Mucosa of descending colon (tissue), 3 donors: ENCODE data around the gene SEC14L1. TPM values are rescaled to one million over a fixed set of nuclear protein-coding genes. Genes with fewer than 3 reads are reported as not detected.
"Not testable (repeated sequence)": the region's sequence is repeated elsewhere in the genome, so short reads cannot be mapped to it uniquely, and the experiment has no call there.

Source experiments
- ATAC-seq: fragments of 200-7000 bp; cut with Tn5 transposase; one replicate; pipeline ENCODE4 v1.9.1; 2020; ENCODE audit warnings: mild to moderate bottlenecking, moderate library complexity
- DNase-seq, 3 donors: peaks; one replicate each; pipeline ENCODE4 v3.0.0-alpha.2; 2020
- H3K36me3 ChIP-seq: fragments of 200-600 bp; one replicate; pipeline ENCODE4 v1.8.0; 2021; ENCODE audit warnings: low read depth, mild to moderate bottlenecking
- H3K4me1 ChIP-seq: fragments of 200-600 bp; one replicate; pipeline ENCODE4 v1.8.0; 2021; ENCODE audit warnings: low read depth, mild to moderate bottlenecking
- H3K4me3 ChIP-seq: fragments of 200-600 bp; one replicate; pipeline ENCODE4 v1.8.0; 2021; ENCODE audit warnings: mild to moderate bottlenecking
- H3K9me3 ChIP-seq: fragments of 200-600 bp; one replicate; pipeline ENCODE4 v1.8.0; 2021; ENCODE audit warnings: mild to moderate bottlenecking
- intact Hi-C, 2 donors: fragments of 100-400 bp; cut with DNase I in 1 of 2; cut with micrococcal nuclease in 1 of 2; formaldehyde crosslinking; loops; one replicate each; pipeline versions ENCODE4 v1.11.0 to v1.11.1; 2022; cut with DNase I, micrococcal nuclease
- total RNA-seq, 3 donors: library from RNA; stranded (reverse); fragmentation: NEBNext Ultra II Directional in 2 of 3; extraction: Animal tissue kit (Norgen Biotek cat#: 25700) in 2 of 3; gene quantifications; one replicate each; pipeline versions ENCODE4 v1.2.1 to v1.2.4, GENCODE V29; 2021 to 2023
- TF ChIP-seq, protein P1 (sequence below): fragments of 200-600 bp; IDR thresholded peaks from one replicate; pipeline ENCODE4 v1.8.0; 2022; ENCODE audit warnings: antibody characterized with exemption, mild to moderate bottlenecking
- donor health status: DM: no; HTN: no; CAD: no; lungs with moderate emphysema.
- donor health status: DM: no; HTN: no; CAD: no.
- donor health status: DM: no; HTN: yes; CAD: no.

The SEC14L1 gene
- total RNA-seq, 3 donors from 2014 or later, result 24.5 to 44.6 (median 44.0) TPM

DNA sequence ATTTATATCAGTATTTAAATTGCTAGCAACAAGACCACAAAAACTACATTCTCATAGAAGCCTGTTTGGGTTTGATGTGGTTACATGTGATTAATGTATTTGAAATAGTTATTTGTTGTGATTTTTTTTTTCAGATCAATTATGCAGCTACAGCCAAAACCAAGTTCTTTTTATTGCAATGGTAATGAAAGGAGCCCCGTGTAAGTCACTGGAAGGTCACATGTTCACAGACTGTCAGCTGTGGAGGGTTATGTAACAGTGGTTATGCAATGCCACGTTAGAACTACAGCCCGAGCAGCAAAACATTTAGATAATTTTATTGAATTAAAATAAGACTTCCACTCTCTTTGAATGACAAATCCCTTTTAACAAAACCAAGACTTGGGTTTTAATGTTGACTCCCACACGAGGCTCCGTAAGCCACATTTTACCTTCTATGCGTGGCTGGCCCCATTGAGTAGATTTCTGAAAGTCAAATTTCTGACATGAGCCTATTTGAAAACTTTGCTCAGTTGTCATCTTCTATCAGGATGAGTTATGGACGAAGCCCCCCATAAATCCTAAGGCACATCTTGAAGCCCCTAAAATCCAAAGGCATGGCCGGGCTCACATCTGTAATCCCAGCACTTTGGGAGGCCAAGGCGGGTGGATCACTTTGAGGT, 41.8 kb upstream of the SEC14L1 start:
- intact Hi-C loops, result no loop called here
- Histone ChIP-seq H3K9me3 (no peaks in the 10 kb centered on the region), H3K36me3 (peaks cover 1% of the 10 kb centered on the region), H3K4me1 (peaks cover 10% of the 10 kb centered on the region), H3K4me3 (no peak overlapping the region)
- DNase-seq, result peak in 1 of 3 donors; percentile 66
- ATAC-seq, result peak; percentile 50
- TF ChIP-seq, protein P1, sequence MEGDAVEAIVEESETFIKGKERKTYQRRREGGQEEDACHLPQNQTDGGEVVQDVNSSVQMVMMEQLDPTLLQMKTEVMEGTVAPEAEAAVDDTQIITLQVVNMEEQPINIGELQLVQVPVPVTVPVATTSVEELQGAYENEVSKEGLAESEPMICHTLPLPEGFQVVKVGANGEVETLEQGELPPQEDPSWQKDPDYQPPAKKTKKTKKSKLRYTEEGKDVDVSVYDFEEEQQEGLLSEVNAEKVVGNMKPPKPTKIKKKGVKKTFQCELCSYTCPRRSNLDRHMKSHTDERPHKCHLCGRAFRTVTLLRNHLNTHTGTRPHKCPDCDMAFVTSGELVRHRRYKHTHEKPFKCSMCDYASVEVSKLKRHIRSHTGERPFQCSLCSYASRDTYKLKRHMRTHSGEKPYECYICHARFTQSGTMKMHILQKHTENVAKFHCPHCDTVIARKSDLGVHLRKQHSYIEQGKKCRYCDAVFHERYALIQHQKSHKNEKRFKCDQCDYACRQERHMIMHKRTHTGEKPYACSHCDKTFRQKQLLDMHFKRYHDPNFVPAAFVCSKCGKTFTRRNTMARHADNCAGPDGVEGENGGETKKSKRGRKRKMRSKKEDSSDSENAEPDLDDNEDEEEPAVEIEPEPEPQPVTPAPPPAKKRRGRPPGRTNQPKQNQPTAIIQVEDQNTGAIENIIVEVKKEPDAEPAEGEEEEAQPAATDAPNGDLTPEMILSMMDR, result no peak

DNA sequence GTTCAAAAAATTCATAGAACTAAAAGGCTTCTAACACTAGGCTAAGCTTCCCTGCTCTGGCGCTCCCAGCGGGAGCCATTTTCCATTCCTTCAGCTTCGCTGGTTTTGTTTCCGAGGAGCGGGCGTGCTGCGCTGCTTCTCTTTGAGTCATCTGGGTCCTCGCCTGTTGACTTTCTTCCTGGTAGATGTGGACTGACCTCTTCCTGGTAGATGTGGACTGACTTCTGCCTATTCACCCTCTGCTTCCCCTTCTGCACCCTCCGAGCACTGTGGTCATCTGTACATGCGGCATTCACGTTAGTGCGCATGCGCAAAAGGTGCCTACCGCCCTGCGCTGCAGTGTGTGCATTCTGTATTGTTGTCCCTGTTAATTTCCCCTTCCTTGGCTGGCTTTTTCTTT, 40.8 kb upstream of the SEC14L1 start:
- no peaks in the 10 kb centered on the region for H3K36me3 ChIP-seq
- peaks cover 10% of the 10 kb centered on the region for H3K4me1 ChIP-seq
- peak; percentile 64 for ATAC-seq
- H3K4me3 ChIP-seq, result no peak overlapping the region
- intact Hi-C loops, result no loop called here
- peak; percentile 48 to 79 (median 56) for DNase-seq
- TF ChIP-seq, protein P1, result no peak
- H3K9me3 ChIP-seq, result no peaks in the 10 kb centered on the region

DNA sequence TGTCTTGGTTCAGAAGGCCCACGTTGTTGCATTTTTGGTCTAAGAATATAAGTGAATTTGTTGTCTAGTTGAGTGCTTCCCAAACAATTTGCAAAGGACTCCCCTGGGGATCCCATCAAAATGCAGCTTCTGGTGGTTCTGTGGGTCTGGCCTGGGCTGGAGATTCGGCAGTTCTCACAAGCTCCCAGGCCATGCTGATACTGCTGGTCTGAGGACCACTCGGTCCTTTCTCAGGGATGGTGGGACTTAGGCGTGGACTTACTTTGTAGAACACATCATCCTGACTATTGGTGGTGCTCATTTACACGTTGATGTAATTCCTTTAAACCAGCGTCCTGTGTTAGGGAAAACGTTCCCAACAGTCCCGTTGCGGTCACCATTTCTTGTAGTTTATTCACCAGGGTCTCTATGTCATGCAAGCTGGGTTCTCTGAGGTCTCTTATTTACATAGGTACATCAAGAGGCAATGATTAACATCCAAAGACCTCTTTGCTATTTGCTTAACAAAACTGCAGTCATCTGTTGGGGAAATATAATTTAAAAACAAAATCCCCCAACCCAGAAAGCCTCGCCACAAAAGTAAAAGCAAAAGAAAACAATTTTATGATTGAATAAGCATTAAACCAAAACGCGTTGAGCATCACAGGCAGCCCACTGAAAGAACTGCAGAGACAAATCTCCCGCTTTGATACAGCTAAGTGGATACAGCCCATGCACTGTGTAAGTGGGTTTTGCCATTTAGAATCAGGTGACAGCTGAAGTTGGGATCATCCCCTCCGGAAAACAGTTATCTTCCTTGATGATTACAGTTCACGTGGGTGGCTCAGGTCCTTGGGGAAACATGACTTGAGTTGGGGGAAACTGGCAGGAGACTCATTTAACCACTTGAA, 39.0 kb upstream of the SEC14L1 start:
- no peaks in the 10 kb centered on the region for H3K9me3 ChIP-seq
- no peak overlapping the region for H3K4me3 ChIP-seq
- TF ChIP-seq, protein P1, result no peak
- no peak for DNase-seq
- ATAC-seq, result no peak
- intact Hi-C loops, result no loop called here
- H3K36me3 ChIP-seq, result no peaks in the 10 kb centered on the region
- H3K4me1 ChIP-seq, result peaks cover 10% of the 10 kb centered on the region

DNA sequence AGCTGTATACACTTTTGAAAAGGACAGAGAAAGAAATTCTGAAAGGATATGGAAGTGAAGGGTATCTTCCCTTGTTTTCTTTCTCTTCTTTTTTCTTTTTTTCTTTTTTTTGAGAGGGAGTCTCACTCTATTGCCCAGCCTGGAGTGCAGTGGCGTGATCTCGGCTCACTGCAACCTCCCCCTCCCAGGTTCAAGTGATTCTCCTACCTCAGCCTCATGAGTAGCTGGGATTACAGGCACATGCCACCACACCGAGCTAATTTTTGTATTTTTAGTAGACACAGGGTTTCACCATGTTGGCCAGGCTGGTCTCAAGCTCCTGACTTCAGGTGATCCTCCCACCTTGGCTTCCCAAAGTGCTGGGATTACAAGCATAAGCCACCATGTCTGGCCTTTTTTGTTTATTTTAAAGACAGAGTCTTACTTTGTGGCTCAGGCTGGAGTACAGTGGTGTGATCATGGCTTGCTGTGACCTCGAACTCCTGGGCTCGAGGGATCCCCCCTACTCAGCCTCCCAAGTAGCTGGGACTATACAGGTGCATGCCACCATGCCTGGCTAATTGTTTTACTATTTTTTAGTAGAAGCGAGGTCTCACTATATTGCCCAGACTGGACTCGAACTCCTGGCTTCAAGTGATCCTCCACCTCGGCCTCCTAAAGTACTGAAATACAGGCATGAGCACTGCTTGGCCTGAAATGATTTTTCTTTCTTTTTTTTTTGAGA, 38.2 kb upstream of the SEC14L1 start:
- H3K4me1 ChIP-seq, H3K36me3 ChIP-seq, H3K4me3 ChIP-seq, H3K9me3 ChIP-seq, ATAC-seq, intact Hi-C loops, DNase-seq: not testable (repeated sequence)

DNA sequence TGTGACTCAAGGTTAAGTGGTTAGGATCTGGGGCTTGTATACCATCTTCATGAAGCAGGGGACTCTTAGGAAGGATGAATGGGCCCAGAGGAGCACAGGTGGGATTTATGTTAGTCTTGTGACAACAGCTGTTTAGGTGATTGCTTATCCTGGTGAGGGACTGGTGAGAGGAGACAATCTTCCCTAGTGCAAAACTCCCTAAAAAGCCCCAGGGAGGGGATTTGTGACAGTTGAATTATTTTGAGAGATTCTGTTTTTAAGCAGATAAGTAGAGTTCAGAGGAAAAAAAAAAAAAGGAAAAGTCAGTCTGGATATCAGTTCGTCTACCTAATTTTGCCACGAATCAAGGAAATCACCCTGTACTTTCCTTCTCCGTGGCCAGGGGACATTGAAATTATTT, 35.1 kb upstream of the SEC14L1 start:
- no peak overlapping the region for H3K4me3 ChIP-seq
- DNase-seq (no peak), ATAC-seq (no peak)
- H3K4me1 ChIP-seq, result no peaks in the 10 kb centered on the region
- no peaks in the 10 kb centered on the region for H3K9me3 ChIP-seq
- no peaks in the 10 kb centered on the region for H3K36me3 ChIP-seq
- intact Hi-C loops, result no loop called here
- TF ChIP-seq, protein P1, result no peak
